GM12874 (cell line): Measurements from ENCODE around the gene KRT83.

Source experiments
- TF ChIP-seq, protein P1 (sequence below): IDR thresholded peaks from 2 replicates; pipeline ENCODE4 v1.5.1; 2011; ENCODE audit warnings: low read depth, mild to moderate bottlenecking, control low read depth, low read length, moderate library complexity; ENCODE audit not compliant: insufficient read depth

KRT83 gene

DNA sequence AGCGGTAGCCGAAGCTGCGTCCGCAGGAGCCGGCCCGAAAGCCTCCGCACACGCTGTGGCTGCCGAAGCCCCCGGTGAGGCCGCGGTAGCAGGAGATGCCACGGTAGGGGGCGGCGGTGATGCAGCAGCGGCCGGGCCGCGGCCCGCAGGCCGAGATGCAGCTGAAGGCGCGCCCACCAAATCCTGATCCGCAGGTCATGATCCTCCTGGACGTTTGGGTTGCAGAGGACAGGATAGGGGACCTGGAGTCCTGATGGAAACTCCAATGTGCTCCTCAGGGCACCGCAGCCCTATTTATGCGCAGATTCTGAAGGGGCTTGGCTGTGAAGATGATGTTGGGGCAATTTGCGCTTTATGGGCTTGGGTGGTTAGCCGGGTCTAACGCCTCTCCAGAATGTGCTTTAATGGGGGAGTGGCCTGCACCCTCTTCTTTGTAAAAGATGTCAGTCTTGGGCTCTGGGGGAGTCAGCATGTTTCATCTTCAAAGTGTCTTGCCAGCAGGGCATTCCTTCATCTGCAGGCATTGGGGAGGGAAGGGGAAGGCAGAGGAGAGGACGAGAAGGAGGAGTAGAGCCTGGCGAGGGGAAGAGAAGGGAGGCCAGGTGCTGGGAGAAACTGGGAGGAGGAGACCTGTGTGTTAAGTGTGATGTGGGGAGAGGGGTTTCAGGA lies 29.8 kb downstream of the KRT83 start, which contains the start of gene KRT81:
KRT81 (minus strand) TSS at position 268 of the 669 bp plus-strand sequence; CDS start at position 199, 69 bp downstream.
- TF ChIP-seq, protein P1, sequence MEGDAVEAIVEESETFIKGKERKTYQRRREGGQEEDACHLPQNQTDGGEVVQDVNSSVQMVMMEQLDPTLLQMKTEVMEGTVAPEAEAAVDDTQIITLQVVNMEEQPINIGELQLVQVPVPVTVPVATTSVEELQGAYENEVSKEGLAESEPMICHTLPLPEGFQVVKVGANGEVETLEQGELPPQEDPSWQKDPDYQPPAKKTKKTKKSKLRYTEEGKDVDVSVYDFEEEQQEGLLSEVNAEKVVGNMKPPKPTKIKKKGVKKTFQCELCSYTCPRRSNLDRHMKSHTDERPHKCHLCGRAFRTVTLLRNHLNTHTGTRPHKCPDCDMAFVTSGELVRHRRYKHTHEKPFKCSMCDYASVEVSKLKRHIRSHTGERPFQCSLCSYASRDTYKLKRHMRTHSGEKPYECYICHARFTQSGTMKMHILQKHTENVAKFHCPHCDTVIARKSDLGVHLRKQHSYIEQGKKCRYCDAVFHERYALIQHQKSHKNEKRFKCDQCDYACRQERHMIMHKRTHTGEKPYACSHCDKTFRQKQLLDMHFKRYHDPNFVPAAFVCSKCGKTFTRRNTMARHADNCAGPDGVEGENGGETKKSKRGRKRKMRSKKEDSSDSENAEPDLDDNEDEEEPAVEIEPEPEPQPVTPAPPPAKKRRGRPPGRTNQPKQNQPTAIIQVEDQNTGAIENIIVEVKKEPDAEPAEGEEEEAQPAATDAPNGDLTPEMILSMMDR = no peak

DNA sequence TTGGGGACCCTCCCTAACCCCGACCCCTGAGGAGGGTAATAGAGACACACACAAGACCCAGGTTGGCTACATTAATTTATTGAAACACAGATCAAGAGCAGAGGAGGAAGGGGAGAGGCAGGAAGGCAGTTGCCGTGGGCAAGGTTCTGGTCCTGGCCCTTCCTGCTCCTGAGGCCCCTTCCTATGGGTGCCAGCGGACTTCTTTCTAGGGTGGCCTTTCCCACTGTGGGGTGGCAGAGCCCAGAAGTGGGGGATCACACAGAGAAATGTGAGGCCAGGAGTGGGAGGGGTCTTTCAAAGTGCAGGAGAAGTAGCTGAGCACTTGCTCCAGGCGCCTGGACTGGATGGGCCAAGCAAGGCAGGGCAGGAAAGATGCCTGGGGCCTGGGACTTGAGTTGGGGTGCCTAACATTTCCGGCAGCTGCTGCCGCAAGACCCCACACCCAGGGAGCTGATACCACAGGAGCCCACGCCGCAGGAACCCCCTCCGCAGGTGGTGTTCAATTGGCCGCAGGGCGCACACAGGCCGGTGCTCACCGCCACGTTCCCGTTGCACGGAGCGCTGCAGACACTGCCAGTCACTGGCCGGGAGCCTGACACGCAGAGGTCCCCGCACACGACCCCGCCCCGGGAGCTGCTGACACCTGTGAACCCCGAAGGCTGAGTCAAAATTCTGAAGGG lies 35.2 kb downstream of the KRT83 start:
- TF ChIP-seq, protein P1 = no peak

DNA sequence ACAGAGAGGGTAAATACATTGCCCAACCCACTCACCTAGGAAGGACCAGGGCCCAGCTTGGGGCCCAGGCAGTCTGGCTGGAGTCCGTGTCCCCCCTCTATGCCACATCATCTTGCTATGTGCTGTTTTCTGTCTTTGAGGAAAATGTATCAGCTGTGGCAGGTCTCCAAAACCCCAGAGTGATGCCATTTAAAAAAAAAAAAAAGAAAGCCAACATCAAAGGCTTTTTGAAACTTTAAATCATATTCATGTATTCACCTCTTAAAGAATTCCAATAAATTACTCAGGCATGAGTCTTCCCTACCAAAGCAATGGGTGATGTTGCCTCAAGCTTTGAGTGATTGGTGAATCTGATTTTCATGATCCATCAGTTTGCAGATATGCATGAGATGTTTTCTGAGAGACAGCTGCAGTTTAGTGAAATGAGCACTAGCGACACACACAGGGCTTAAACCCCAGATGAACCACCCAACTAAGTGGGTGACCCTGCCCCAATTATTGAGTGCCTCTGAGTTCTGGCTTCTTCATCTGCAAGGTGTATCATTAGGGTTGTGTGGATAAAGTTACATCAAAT lies 35.9 kb downstream of the KRT83 start:
- TF ChIP-seq, protein P1 = no peak

DNA sequence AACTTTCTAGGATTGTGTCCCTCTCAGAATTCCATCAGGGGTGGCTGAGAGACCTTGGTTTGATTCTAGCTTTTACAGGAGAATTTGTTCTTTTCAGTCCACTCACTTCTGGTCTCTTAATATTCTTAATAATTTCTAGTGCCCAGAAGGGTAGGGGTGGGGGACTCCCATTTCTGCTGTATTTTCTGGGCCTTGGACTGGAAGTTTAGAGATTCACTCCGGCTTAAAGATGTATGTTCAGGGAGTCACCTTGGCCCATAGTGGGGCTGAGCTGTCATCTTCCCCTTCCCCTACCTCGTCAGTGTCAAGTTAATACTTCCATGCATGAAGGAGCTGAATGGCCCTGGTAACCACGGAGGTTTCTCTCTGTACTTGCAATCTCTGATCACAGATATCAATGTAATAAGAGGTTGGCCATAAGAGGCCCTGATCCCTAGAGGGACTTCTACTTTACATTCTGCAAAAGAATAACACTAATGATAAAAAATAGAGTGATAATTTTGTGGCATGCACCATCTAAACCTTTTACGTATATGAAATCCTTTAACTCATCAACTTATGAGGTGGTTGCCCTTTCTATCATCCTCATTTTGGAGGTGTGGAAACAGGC lies 36.5 kb downstream of the KRT83 start:
- TF ChIP-seq, protein P1 = no peak

- TF ChIP-seq, protein P1 = no peak
Measured at GRCh38 chr12:52280796-52281560, 40.2 kb downstream of the KRT83 start.

DNA sequence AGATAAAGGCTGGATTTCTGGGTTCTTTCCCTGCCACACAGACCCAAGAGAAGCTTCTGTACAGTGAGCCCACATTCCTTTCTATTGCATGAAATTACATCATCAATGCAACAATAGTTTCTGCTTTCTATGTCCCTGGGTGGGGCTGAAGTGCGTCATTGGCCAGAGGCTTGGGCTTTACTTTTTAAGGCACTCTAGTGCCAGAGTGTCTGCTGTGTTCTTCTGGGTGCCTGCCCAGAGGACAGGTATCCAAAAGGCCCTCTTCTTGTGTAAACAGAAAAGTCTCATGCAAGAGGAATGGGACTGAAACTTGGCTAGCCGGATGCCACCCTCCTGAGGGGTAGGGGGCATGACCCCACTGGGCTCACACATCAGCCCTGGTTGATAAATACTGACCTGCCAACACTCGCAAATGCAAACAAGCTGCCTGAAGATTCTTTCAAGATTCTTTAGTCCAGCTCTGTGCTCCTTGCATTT lies 40.8 kb downstream of the KRT83 start:
- TF ChIP-seq, protein P1 = no peak
